ENCODE data around the gene ZFP3. TPM values are rescaled to one million over a fixed set of nuclear protein-coding genes. Genes with fewer than 3 reads are reported as not detected.
A peak's percentile ranks its signal among the peaks of the same experiment; 100 is the strongest.
"Not testable (repeated sequence)": the region's sequence is repeated elsewhere in the genome, so short reads cannot be mapped to it uniquely, and the experiment has no call there.

The ZFP3 gene
- total RNA-seq, 3 donors from 2014 or later = 8.0 to 11.2 (median 10.8) TPM

DNA sequence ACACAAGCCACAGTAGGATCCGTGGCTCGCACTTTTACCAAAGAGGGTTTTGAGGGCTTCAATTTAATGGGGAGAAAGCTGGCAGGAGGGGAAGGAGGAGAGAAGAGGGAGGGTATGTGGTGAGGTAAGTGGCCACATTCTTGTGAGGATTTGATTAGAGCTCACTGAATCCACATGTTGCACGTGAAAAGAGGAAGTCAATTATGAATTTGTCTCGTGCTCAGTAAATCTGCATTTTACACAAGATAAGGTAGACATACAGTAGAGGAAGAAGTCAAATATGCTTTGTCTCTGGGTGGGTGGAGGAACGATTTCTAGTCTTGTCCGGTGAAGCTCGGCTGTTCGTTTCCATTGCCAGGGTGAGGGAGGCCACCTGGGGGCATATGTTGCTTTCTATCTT is 32.5 kb downstream of the ZFP3 start:
- H3K9me3 ChIP-seq = peaks cover 20% of the 10 kb centered on the region
- intact Hi-C loops (cut with DNase I, micrococcal nuclease) = no loop called here
- no peaks in the 10 kb centered on the region for H3K36me3 ChIP-seq (ENCODE audit: low read depth)
- H3K4me3 ChIP-seq = no peak overlapping the region
- ATAC-seq (no peak), DNase-seq (peak in 1 of 3 donors; percentile 15)
- TF ChIP-seq, protein P1, sequence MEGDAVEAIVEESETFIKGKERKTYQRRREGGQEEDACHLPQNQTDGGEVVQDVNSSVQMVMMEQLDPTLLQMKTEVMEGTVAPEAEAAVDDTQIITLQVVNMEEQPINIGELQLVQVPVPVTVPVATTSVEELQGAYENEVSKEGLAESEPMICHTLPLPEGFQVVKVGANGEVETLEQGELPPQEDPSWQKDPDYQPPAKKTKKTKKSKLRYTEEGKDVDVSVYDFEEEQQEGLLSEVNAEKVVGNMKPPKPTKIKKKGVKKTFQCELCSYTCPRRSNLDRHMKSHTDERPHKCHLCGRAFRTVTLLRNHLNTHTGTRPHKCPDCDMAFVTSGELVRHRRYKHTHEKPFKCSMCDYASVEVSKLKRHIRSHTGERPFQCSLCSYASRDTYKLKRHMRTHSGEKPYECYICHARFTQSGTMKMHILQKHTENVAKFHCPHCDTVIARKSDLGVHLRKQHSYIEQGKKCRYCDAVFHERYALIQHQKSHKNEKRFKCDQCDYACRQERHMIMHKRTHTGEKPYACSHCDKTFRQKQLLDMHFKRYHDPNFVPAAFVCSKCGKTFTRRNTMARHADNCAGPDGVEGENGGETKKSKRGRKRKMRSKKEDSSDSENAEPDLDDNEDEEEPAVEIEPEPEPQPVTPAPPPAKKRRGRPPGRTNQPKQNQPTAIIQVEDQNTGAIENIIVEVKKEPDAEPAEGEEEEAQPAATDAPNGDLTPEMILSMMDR (IDR thresholded peaks at IDR 0.05) = no peak
- peaks cover 6% of the 10 kb centered on the region for H3K4me1 ChIP-seq (ENCODE audit: low read depth)

DNA sequence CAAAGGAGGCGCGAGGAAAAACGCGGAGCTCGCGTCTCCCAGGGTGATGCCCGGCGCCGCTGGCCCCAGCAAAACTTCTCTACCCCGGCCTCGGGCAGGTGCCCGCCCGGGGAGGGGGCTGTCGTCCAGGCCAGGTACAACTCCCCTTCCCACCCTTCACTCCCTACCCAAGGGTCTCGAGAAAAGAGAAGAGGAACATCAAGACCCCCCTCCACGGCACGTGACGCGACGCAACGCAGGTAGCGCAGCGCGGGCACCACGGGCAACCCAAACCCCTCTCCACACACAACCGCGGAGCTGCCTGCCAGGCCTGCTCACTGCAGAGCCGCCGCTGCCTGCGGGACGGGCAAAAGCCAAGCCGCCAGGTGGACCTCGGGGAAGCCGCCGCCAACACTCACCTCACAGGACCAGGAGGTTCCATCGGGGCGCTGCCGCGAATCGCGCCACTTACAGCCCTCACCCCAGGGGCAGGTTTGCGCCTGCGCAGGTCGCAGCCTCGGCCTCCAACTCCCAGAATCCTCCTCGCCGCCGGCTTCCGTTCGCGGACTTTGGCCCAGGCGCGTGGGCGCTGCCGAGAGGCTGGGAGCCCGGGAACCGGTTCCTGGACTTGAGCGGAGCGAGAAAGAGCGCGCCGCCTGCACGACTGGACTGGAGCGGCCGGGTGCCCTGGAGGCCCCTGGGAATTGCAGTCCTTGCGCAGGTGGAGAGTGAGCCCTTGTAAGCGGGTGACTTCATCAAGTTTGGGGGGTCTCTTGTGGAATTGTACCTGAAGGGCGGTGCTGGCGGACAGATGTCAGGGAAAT is 33.3 kb downstream of the ZFP3 start, which contains the start of gene ZNF232:
ZNF232 (minus strand) TSS at position 477 of the 803 bp plus-strand sequence; CDS start at position 421, 56 bp downstream.
- DNase-seq (peak; percentile 96 to 98 (median 97)), ATAC-seq (peak; percentile 99)
- H3K4me3 ChIP-seq = peak within 1 kb of the TSS; percentile 38
- H3K4me1 ChIP-seq (ENCODE audit: low read depth) = peaks cover 6% of the 10 kb centered on the region
- H3K36me3 ChIP-seq (ENCODE audit: low read depth) = no peaks in the 10 kb centered on the region
- TF ChIP-seq, protein P1 (IDR thresholded peaks at IDR 0.05) = no peak
- intact Hi-C loops (cut with DNase I, micrococcal nuclease) = no loop called here
- H3K9me3 ChIP-seq = peaks cover 12% of the 10 kb centered on the region

DNA sequence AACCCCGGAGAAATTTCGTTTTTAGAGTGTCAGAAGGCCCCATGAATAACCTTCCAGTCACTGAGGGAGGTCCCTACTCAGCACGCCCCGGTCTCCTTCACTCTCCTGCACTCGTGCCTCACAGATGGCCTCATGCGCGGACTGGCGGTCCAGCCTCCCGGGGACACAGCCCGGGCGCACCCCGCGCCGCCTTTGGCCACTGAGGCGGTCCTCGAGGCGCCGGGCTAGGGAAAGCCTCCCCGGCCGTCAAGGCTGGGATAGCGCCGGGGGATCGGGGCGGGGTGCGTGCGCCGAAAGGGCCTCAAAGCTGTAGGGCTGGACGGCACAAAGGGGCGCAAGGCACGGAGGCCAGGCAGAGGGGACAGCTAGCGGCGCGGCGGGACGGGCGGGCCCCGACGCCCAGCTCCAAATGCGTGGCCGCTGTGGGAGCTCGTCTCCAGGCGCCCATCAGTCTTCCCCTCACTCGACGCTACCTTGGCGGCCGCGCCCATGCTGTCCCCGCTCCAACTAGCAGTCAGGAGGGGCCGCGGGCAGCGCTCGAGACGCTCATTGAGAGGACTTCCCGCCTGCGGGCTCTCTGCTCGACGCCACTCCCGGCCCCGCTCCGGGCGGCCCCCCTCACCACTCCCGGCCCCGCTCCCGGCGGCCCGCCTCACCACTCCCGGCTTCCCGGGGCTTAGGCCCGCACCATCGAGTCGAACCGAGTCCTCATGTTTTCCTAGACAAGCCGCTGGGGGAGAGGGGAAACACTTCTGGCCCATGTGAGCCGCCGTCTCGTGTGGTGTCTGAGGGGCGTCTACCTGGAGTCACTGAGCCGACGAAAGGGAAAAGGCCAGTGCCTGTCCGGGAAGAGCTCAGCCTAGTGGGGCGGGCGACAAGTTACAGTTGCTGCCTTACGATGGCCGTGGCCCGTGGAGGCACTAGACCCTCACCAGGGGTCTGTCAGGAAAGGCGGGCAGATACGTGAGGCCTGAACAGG is 37.7 kb downstream of the ZFP3 start, which contains the start of gene USP6:
USP6 (plus strand) TSS at position 360 of the 979 bp plus-strand sequence. CDS start 14,336 bp downstream, outside the sequence.
- H3K9me3 ChIP-seq = no peaks in the 10 kb centered on the region
- no peaks in the 10 kb centered on the region for H3K36me3 ChIP-seq (ENCODE audit: low read depth)
- TF ChIP-seq, protein P1 (IDR thresholded peaks at IDR 0.05) = no peak
- peaks cover under 1% of the 10 kb centered on the region for H3K4me1 ChIP-seq (ENCODE audit: low read depth)
- intact Hi-C loops (cut with DNase I, micrococcal nuclease) = no loop called here
- H3K4me3 ChIP-seq = no peak within 1 kb of the TSS
- ATAC-seq (no peak), DNase-seq (peak in 1 of 3 donors; percentile 24)

DNA sequence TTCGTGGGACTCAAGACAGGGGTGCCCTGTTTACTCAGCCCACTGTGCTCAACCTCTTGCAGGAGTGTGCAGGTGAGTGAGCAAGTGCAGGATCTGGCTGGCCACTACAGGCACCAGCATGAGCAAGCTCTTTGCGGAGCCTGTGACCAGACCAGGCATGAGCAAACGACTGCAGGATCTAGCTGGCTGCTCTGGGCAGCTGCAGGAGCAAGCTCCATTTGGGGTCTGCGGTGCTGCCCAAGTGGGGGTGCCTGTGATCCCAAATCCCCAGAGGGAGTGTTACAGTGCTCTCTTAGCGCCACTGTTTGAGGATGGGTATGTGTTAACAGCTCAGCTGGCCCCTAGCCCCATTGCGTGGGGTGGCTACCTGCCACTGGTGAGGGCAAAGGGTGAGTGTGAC is 40.0 kb downstream of the ZFP3 start:
- ATAC-seq (no peak), DNase-seq (no peak)
- Histone ChIP-seq H3K36me3 (ENCODE audit: low read depth) (no peaks in the 10 kb centered on the region), H3K9me3 (no peaks in the 10 kb centered on the region), H3K4me1 (ENCODE audit: low read depth) (no peaks in the 10 kb centered on the region), H3K4me3 (no peak overlapping the region)
- TF ChIP-seq, protein P1 (IDR thresholded peaks at IDR 0.05) = no peak
- intact Hi-C loops (cut with DNase I, micrococcal nuclease) = no loop called here

GRCh38 chr17:5120036-5120435 is 41.8 kb downstream of the ZFP3 start:
- H3K36me3 ChIP-seq (ENCODE audit: low read depth) = no peaks in the 10 kb centered on the region
- no peaks in the 10 kb centered on the region for H3K4me1 ChIP-seq (ENCODE audit: low read depth)
- TF ChIP-seq, protein P1 (IDR thresholded peaks at IDR 0.05) = no peak
- no peaks in the 10 kb centered on the region for H3K9me3 ChIP-seq
- ATAC-seq (no peak), DNase-seq (no peak)
- no peak overlapping the region for H3K4me3 ChIP-seq
- intact Hi-C loops (cut with DNase I, micrococcal nuclease) = no loop called here

DNA sequence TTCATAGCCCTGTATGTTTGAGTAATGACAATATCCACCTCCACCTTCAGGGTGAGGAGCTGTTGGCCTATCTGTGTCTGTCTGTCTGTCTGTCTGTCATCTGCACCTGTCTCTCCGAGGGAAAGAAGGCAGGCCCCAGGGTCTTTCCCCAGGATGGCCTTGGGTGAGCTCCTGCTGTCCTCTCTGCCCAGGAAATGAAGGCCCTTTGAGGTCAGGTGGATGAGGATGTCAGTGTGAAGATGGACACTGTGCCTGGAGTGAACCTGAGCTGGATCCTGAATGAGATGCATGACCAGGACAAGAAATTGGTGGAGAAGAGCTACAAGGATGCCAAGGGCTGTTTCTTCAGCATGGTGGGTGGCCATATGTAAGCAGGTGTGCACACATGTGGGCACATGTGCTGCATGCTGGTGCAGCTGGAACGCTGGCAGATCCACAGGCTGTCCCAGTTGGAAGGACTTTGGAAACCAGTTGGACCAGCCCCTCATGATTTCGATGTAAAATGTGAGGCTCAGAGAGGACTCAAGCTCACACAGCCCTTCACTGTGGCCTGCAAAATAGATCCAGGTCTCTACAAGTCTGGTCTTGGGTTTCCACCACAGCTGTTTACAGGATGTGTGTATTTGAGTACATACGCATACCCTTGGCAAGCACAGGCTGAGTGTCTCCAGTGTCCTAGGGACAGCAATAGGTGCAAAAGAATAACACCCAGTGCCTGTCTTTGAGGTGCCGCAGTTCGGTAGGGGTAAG is 42.3 kb downstream of the ZFP3 start:
- H3K4me3 ChIP-seq; ATAC-seq; H3K4me1 ChIP-seq (ENCODE audit: low read depth); intact Hi-C loops (cut with DNase I, micrococcal nuclease); H3K9me3 ChIP-seq; H3K36me3 ChIP-seq (ENCODE audit: low read depth); DNase-seq: not testable (repeated sequence)
